Mammary epithelial cell (primary cell): ENCODE data around the gene GABRG3.

ENCODE experiments used
- EZH2 ChIP-seq: IDR thresholded peaks from 2 replicates; pipeline ENCODE4 v1.6.1; 2012; ENCODE audit warnings: low read length, inconsistent platforms, borderline replicate concordance
- TF ChIP-seq, protein P1 (sequence below), 2 donors: IDR thresholded peaks in 1 of 2; conservative IDR thresholded peaks in 1 of 2; 2 replicates each; pipeline ENCODE4 v1.5.1; 2011 to 2012; ENCODE audit warnings: inconsistent platforms in 2 of 2, low read length in 2 of 2, mild to moderate bottlenecking in 2 of 2, control low read depth in 1 of 2, low read depth in 1 of 2; ENCODE audit not compliant: insufficient read depth in 1 of 2; ENCODE audit errors: extremely low read depth in 1 of 2

DNA sequence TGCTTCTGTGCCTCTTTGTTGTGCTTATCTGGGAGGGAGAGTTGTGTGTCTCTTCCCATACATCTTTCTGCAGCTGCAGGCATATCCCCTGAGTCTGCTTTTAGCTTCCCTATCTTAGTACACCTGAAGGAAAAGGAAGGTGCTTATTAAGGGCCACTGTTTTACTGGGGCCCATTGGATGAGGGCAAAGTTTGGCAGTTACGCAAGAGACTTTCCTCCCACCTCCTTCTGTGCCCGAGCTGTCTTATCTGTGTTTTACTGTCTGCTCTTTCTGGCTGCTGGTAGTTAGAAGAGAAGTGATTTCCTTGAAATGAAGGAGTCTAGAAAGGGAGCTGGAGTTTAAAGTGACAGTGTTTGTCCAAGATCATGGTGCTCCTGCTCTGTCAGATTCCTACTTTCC, 66.5 kb downstream of the GABRG3 start:
- TF ChIP-seq EZH2, result no peak
- TF ChIP-seq, protein P1, sequence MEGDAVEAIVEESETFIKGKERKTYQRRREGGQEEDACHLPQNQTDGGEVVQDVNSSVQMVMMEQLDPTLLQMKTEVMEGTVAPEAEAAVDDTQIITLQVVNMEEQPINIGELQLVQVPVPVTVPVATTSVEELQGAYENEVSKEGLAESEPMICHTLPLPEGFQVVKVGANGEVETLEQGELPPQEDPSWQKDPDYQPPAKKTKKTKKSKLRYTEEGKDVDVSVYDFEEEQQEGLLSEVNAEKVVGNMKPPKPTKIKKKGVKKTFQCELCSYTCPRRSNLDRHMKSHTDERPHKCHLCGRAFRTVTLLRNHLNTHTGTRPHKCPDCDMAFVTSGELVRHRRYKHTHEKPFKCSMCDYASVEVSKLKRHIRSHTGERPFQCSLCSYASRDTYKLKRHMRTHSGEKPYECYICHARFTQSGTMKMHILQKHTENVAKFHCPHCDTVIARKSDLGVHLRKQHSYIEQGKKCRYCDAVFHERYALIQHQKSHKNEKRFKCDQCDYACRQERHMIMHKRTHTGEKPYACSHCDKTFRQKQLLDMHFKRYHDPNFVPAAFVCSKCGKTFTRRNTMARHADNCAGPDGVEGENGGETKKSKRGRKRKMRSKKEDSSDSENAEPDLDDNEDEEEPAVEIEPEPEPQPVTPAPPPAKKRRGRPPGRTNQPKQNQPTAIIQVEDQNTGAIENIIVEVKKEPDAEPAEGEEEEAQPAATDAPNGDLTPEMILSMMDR (conservative IDR thresholded peaks at IDR 0.05 in 1 of 2, IDR thresholded peaks at IDR 0.05 in 1 of 2; ENCODE audit: extremely low read depth in 1 of 2, insufficient read depth in 1 of 2, low read depth in 1 of 2, low read length in 2 of 2), result no peak
